Mesothelial cell of epicardium (in vitro differentiated cells): ENCODE measurements around the gene ADGRV1. TPM values are rescaled to one million over a fixed set of nuclear protein-coding genes. Genes with fewer than 3 reads are reported as not detected.
"Not testable (repeated sequence)": the region's sequence is repeated elsewhere in the genome, so short reads cannot be mapped to it uniquely, and the experiment has no call there.

Experiments used
- DNase-seq, 2 experiments: peaks; one replicate each; pipeline ENCODE4 v3.0.0; 2021; ENCODE audit warnings: low spot score in 2 of 2; ENCODE audit not compliant: unreplicated experiment in 2 of 2
- H3K27ac Mint-ChIP-seq: 2 replicates; pipeline ENCODE4 v1.8.0; 2021; ENCODE audit warnings: mixed read lengths
- H3K27me3 Mint-ChIP-seq: 2 replicates; pipeline ENCODE4 v1.8.0; 2021; ENCODE audit warnings: low read depth, mixed read lengths
- H3K36me3 Mint-ChIP-seq: 2 replicates; pipeline ENCODE4 v1.8.0; 2021; ENCODE audit warnings: mixed read lengths
- H3K4me1 Mint-ChIP-seq: 2 replicates; pipeline ENCODE4 v1.8.0; 2021; ENCODE audit warnings: mixed read lengths
- H3K4me3 Mint-ChIP-seq: 2 replicates; pipeline ENCODE4 v1.8.0; 2021; ENCODE audit warnings: mild to moderate bottlenecking, moderate library complexity, mixed read lengths
- H3K9me3 Mint-ChIP-seq: 2 replicates; pipeline ENCODE4 v1.8.0; 2021; ENCODE audit warnings: mixed read lengths
- CTCF ChIP-seq: fragments of 200-600 bp; sonication (generic); IDR thresholded peaks from one replicate; pipeline ENCODE4 v1.5.0; 2021; ENCODE audit warnings: antibody characterized with exemption; ENCODE audit not compliant: unreplicated experiment
- total RNA-seq: library from RNA; stranded (reverse); gene quantifications from 3 replicates; pipeline ENCODE4 v1.2.1, GENCODE V29; 2021

The ADGRV1 gene
- total RNA-seq, 1 donor from 2014 or later = 25.4 TPM

DNA sequence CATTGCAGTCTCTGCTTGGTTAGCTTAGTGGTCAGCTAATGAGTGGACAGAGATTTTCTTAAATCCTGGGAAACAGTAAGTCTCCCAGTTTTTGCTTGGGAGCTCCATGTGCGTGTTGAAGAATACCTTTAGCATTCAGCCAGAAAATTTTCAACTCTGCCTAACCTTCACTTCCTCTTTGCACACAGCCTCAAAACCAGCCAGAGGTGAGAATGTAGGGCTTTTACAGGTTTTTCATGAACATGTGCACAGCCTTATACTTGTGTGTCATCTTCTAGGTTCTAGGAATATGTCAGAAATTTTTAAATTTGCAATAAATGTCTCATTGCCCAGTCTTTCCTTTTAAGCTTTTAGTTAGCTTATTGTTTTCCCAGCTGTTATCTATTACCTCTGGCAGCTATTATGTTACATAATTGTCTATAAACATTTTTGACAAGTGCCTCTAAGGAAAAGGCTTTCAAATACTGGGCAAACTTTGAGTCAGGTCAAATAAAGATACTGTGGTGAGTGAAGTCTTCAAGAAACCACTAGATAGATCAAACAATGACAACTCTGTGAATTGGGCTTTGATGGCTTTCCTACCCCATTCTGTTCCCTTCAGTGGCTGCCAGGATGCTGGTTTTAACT lies 12.7 kb downstream of the ADGRV1 start:
- TF ChIP-seq CTCF = no peak
- Mint-ChIP-seq H3K36me3 (peaks cover 17% of the 10 kb centered on the region), H3K4me3 (no peak overlapping the region), H3K27ac (no peak overlapping the region), H3K4me1 (no peaks in the 10 kb centered on the region), H3K27me3 (no peaks in the 10 kb centered on the region), H3K9me3 (peaks cover 43% of the 10 kb centered on the region)
- DNase-seq = no peak

DNA sequence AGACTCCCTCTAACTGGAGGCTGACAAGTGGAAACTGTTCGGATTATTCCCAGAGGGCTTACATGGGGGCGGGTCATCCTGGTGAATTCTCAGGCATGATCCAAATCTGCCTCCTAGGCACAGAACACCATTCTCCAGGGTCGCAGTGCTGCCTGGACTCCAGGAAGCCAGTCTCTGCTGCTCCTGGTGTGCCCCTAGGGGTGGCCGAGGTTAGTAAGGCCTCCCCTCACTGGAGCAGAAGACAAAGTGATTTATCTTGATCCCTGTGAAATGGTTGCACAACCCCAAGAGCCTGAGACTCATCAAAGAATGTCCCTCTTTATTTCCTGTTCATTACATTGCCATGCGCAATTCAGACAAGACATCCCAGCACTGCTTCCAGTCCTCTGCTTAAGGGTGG lies 17.1 kb downstream of the ADGRV1 start:
- DNase-seq = no peak
- H3K27ac Mint-ChIP-seq = no peak overlapping the region
- H3K4me3 Mint-ChIP-seq = no peak overlapping the region
- peaks cover 40% of the 10 kb centered on the region for H3K9me3 Mint-ChIP-seq
- H3K36me3 Mint-ChIP-seq = peaks cover 11% of the 10 kb centered on the region
- H3K27me3 Mint-ChIP-seq = no peaks in the 10 kb centered on the region
- no peaks in the 10 kb centered on the region for H3K4me1 Mint-ChIP-seq
- TF ChIP-seq CTCF = no peak

DNA sequence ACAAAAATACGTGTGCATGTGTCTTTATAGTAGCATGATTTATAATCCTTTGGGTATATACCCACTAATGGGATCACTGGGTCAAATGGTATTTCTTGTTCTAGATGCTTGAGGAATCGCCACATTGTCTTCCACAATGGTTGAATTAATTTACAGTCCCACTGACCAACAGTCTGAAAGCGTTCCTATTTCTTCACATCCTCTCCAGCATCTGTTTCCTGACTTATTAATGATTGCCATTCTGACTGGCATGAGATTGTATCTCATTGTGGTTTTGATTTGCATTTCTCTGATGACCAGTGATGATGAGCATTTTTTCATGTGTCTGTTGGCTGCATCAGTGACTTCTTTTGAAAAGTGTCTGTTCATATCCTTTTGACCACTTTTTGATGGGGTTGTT lies 18.0 kb downstream of the ADGRV1 start:
- DNase-seq, H3K4me3 Mint-ChIP-seq, H3K27me3 Mint-ChIP-seq, H3K27ac Mint-ChIP-seq, H3K4me1 Mint-ChIP-seq, H3K36me3 Mint-ChIP-seq: not testable (repeated sequence)
- peaks cover 39% of the 10 kb centered on the region for H3K9me3 Mint-ChIP-seq

DNA sequence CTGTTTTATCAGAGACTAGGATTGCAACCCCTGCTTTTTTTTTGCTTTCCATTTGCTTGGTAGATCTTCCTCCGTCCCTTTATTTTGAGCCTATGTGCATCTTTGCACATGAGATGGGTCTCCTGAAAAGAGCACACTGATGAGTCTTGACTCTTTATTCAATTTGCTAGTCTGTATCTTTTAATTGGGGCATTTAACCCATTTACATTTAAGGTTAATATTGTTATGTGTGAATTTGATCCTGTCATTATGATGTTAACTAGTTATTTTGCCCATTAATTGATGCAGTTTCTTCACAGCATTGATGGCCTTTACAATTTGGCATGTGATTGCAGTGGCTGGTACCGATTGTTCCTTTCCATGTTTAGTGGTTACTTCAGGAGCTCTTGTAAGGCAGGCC lies 21.3 kb downstream of the ADGRV1 start:
- H3K27me3 Mint-ChIP-seq, DNase-seq, H3K4me1 Mint-ChIP-seq, H3K4me3 Mint-ChIP-seq, H3K36me3 Mint-ChIP-seq, H3K27ac Mint-ChIP-seq: not testable (repeated sequence)
- peaks cover 31% of the 10 kb centered on the region for H3K9me3 Mint-ChIP-seq

- Mint-ChIP-seq H3K4me3 (no peak overlapping the region), H3K4me1 (no peaks in the 10 kb centered on the region), H3K9me3 (peaks cover 31% of the 10 kb centered on the region), H3K27ac (no peak overlapping the region), H3K27me3 (no peaks in the 10 kb centered on the region), H3K36me3 (peaks cover 8% of the 10 kb centered on the region)
- DNase-seq = no peak
- TF ChIP-seq CTCF = no peak
Measured at GRCh38 chr5:90581956-90582355, 23.4 kb downstream of the ADGRV1 start.

DNA sequence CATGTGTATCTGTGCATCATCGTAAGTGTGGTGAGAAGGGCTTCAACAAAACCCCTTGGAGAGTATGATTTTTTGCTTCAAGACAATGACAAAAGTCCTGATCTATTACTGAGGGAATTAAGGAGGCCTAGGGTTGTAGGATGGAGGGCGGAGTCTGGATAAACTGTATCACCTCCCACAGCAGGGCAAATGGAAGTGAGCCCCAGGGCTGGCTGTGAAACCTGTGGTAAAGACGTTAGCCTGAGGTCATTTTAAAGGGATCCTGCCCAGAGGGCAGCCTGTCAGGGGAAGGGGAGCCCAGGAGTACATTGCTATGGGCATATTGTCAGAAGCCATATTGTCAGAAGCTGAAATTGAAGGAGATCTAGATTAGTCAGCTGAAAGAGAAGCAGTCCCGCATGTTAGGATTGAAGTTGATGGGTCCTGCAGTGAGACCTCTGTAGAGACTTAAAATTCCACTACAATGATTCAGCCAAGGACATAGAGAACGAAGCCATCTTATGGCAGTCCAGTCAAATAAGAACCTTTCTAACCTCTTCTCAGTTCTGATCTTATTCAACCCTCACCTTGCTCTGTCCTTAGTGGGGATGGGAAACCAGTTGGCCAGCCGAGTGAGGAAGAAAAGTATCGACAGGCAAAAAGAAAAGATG lies 26.9 kb downstream of the ADGRV1 start:
- Mint-ChIP-seq H3K27ac (no peak overlapping the region), H3K4me1 (no peaks in the 10 kb centered on the region), H3K4me3 (no peak overlapping the region), H3K27me3 (no peaks in the 10 kb centered on the region), H3K36me3 (no peaks in the 10 kb centered on the region), H3K9me3 (peaks cover 5% of the 10 kb centered on the region)
- TF ChIP-seq CTCF = no peak
- no peak for DNase-seq
